Smooth muscle cell (in vitro differentiated cells): ENCODE results near the gene NRSN2. TPM values are rescaled to one million over a fixed set of nuclear protein-coding genes. Genes with fewer than 3 reads are reported as not detected.
A peak's percentile ranks its signal among the peaks of the same experiment; 100 is the strongest.

Source experiments
- DNase-seq: peaks from one replicate; lab custom pipeline; 2025; ENCODE audit not compliant: unreplicated experiment; lab: John Stamatoyannopoulos, UW
- H2AFZ ChIP-seq: fragments of 200-600 bp; sonication (generic); 2 replicates; pipeline ENCODE4 v1.6.0; 2016; ENCODE audit warnings: antibody characterized with exemption, low read depth, mild to moderate bottlenecking
- H3F3A ChIP-seq: fragments of 200-600 bp; sonication (generic); 2 replicates; pipeline ENCODE4 v1.6.0; 2017; ENCODE audit warnings: antibody characterized with exemption, low read depth
- H3K27ac ChIP-seq: fragments of 200-600 bp; sonication (generic); 2 replicates; pipeline ENCODE4 v1.5.1; 2016; ENCODE audit warnings: low read depth, mild to moderate bottlenecking
- H3K27me3 ChIP-seq: fragments of 200-600 bp; sonication (generic); 2 replicates; pipeline ENCODE4 v1.6.1; 2016; ENCODE audit warnings: low read depth, mild to moderate bottlenecking
- H3K36me3 ChIP-seq: fragments of 200-600 bp; sonication (generic); 2 replicates; pipeline ENCODE4 v1.5.1; 2016; ENCODE audit warnings: low read depth
- H3K4me1 ChIP-seq: fragments of 200-600 bp; sonication (generic); 2 replicates; pipeline ENCODE4 v1.5.1; 2016; ENCODE audit warnings: low read depth
- H3K4me2 ChIP-seq: fragments of 200-600 bp; sonication (generic); 2 replicates; pipeline ENCODE4 v1.6.0; 2016; ENCODE audit warnings: mild to moderate bottlenecking
- H3K4me3 ChIP-seq: fragments of 200-600 bp; sonication (generic); 2 replicates; pipeline ENCODE4 v1.5.1; 2016; ENCODE audit warnings: mild to moderate bottlenecking
- H3K79me2 ChIP-seq: fragments of 200-600 bp; sonication (generic); 2 replicates; pipeline ENCODE4 v1.6.0; 2016; ENCODE audit warnings: low read depth, mild to moderate bottlenecking
- H3K9ac ChIP-seq: fragments of 200-600 bp; sonication (generic); 2 replicates; pipeline ENCODE4 v1.6.0; 2016; ENCODE audit warnings: low read depth
- H3K9me3 ChIP-seq: fragments of 200-600 bp; sonication (generic); replicated peaks from 2 replicates; pipeline ENCODE4 v1.5.1; 2016; ENCODE audit warnings: low read depth
- H4K20me1 ChIP-seq: fragments of 200-600 bp; sonication (generic); 2 replicates; pipeline ENCODE4 v1.6.0; 2016; ENCODE audit warnings: low read depth
- WGBS: methylation state at CpG from one replicate; pipeline ENCODE4 v1.1.7; 2016; ENCODE audit warnings: low lambda C conversion rate; 5-methylcytosine and 5-hydroxymethylcytosine counted together
- polyA plus RNA-seq: library from polyadenylated mRNA; unstranded; fragments of >200 nt; fragmentation: Nextera tagmentation; extraction: Ambion mirVana; gene quantifications from 2 replicates; pipeline ENCODE4 v1.2.1, GENCODE V29; 2016
- total RNA-seq: library from RNA; depleted of rRNA; stranded (reverse); fragments of >200 nt; gene quantifications from 2 replicates; pipeline ENCODE4 v1.2.3, GENCODE V29; 2014
- TF ChIP-seq, protein P1 (sequence below): fragments of 200-600 bp; sonication (generic); IDR thresholded peaks from 2 replicates; pipeline ENCODE4 v1.5.1; 2017; ENCODE audit warnings: borderline replicate concordance, mild to moderate bottlenecking, antibody characterized with exemption; ENCODE audit not compliant: insufficient read depth, poor library complexity, severe bottlenecking

NRSN2 gene, protein sequence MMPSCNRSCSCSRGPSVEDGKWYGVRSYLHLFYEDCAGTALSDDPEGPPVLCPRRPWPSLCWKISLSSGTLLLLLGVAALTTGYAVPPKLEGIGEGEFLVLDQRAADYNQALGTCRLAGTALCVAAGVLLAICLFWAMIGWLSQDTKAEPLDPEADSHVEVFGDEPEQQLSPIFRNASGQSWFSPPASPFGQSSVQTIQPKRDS
- total RNA-seq: 31.5 and 50.1 TPM in 2 replicates
- 99.1 and 107 TPM in 2 replicates for polyA plus RNA-seq

DNA sequence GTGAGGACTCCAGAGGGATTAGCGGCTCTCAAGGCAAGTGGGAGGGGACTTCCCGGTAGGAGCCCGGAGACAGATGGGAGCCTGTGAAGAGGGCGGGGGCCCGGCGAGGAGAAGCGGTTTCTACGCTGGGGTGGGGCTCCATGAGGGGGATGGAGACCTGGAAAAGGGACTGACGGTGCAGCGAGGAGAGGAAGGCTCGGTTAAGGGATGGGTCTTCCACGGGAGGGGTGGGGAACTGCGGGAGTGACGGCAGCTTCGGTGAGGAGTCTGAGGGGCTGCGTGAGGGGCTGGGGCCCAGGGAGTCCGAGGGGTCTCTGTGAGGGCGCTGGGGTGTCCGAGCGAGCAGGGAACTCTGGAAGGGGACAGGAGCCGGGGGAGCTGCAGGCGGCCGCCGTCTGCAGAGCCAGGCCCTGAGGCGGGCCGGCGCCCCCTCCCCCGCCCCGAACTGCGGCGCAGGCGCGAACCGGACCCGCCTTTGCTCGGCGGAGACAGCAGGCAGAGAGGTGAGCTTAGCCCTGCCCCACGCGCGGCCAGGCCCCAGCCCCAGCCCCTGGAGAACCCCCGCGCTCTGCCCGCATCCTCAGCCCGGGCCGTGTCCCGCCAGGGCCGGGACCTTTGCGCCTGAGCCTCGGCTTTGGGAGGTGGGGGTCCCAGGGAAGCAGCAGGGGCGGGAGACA is at the start of gene NRSN2:
TSS of gene NRSN2 (plus strand) at position 472 of the 677 bp plus-strand sequence. CDS start 2,533 bp downstream, outside the sequence.
- Histone ChIP-seq H3K9me3 (no peaks in the 10 kb centered on the region), H3K27ac (peak within 1 kb of the TSS; percentile 97), H3K36me3 (no peaks in the 10 kb centered on the region), H3K4me1 (peaks cover 10% of the 10 kb centered on the region), H3K4me2 (peak within 1 kb of the TSS; percentile 98), H3K27me3 (no peaks in the 10 kb centered on the region), H2AFZ (peak within 1 kb of the TSS; percentile 77), H3K79me2 (peaks cover 17% of the 10 kb centered on the region), H3K9ac (peak within 1 kb of the TSS; percentile 89), H3K4me3 (peak within 1 kb of the TSS; percentile 82), H3F3A (peaks cover 10% of the 10 kb centered on the region), H4K20me1 (peaks cover 4% of the 10 kb centered on the region)
- DNase-seq: no peak
- WGBS: under 1% methylated on average over 15 of the region's 50 CpGs
- TF ChIP-seq, protein P1, sequence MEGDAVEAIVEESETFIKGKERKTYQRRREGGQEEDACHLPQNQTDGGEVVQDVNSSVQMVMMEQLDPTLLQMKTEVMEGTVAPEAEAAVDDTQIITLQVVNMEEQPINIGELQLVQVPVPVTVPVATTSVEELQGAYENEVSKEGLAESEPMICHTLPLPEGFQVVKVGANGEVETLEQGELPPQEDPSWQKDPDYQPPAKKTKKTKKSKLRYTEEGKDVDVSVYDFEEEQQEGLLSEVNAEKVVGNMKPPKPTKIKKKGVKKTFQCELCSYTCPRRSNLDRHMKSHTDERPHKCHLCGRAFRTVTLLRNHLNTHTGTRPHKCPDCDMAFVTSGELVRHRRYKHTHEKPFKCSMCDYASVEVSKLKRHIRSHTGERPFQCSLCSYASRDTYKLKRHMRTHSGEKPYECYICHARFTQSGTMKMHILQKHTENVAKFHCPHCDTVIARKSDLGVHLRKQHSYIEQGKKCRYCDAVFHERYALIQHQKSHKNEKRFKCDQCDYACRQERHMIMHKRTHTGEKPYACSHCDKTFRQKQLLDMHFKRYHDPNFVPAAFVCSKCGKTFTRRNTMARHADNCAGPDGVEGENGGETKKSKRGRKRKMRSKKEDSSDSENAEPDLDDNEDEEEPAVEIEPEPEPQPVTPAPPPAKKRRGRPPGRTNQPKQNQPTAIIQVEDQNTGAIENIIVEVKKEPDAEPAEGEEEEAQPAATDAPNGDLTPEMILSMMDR: no peak

DNA sequence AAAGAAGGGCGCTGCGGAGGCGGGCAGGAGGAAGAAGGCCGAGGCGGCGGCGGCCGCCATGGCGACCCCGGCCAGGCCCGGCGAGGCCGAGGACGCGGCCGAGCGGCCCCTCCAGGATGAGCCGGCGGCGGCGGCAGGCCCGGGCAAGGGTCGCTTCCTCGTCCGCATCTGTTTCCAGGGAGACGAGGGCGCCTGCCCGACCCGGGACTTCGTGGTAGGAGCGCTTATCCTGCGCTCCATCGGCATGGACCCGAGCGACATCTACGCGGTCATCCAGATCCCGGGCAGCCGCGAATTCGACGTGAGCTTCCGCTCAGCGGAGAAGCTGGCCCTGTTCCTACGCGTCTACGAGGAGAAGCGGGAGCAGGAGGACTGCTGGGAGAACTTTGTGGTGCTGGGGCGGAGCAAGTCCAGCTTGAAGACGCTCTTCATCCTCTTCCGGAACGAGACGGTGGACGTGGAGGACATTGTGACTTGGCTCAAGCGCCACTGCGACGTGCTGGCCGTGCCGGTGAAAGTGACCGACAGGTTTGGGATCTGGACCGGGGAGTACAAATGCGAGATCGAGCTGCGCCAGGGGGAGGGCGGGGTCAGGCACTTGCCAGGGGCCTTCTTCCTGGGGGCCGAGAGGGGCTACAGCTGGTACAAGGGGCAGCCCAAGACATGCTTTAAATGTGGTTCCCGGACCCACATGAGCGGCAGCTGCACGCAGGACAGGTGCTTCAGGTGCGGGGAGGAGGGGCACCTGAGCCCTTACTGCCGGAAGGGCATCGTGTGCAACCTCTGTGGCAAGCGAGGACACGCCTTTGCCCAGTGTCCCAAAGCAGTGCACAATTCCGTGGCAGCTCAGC is 48.8 kb upstream of the NRSN2 start:
- Histone ChIP-seq H3K27ac (peak overlapping the region; percentile 93), H3K9me3 (no peaks in the 10 kb centered on the region), H3K36me3 (no peaks in the 10 kb centered on the region), H3K27me3 (no peaks in the 10 kb centered on the region), H4K20me1 (peaks cover 38% of the 10 kb centered on the region), H2AFZ (no peak overlapping the region), H3K9ac (peak overlapping the region; percentile 91), H3F3A (peaks cover 23% of the 10 kb centered on the region), H3K4me2 (peak overlapping the region; percentile 94), H3K4me3 (peak overlapping the region; percentile 89), H3K4me1 (peaks cover 39% of the 10 kb centered on the region), H3K79me2 (peaks cover 38% of the 10 kb centered on the region)
- no peak for DNase-seq
- WGBS: under 1% methylated on average over 72 of the region's 75 CpGs
- TF ChIP-seq, protein P1: no peak

DNA sequence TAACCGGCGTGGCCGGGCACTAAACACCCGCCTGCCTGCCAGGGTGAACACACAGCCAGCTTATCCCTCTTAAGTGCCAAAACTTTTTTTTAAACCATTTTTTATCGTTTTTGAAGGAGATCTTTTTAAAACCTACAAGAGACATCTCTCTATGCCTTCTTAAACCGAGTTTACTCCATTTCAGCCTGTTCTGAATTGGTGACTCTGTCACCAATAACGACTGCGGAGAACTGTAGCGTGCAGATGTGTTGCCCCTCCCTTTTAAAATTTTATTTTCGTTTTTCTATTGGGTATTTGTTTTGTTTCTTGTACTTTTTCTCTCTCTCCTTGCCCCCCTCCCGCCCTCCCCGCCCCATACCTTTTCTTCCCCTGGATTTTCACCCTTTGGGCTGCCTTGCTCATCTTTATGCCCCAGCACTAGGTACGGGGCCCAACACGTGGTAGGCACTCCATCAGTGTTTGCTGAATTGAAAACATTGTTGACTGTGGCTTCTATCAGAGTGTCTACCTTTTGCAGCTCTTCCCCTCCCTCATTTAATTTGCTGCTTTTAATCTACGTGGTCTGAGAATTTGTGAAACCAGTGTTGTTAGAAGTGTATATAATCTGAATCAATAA is 48.0 kb upstream of the NRSN2 start:
- 6% methylated on average over 13 of the region's 15 CpGs for WGBS
- Histone ChIP-seq H3K4me3 (peak overlapping the region; percentile 89), H4K20me1 (peaks cover 38% of the 10 kb centered on the region), H3F3A (peaks cover 24% of the 10 kb centered on the region), H3K4me1 (peaks cover 39% of the 10 kb centered on the region), H3K36me3 (no peaks in the 10 kb centered on the region), H2AFZ (no peak overlapping the region), H3K27ac (peak overlapping the region; percentile 93), H3K27me3 (no peaks in the 10 kb centered on the region), H3K4me2 (peak overlapping the region; percentile 94), H3K9me3 (no peaks in the 10 kb centered on the region), H3K9ac (peak overlapping the region; percentile 91), H3K79me2 (peaks cover 42% of the 10 kb centered on the region)
- DNase-seq: no peak
- TF ChIP-seq, protein P1: no peak
